ENCODE data around the gene RDH16. TPM values are rescaled to one million over a fixed set of nuclear protein-coding genes. Genes with fewer than 3 reads are reported as not detected.
"Not testable (repeated sequence)": the region's sequence is repeated elsewhere in the genome, so short reads cannot be mapped to it uniquely, and the experiment has no call there.

The RDH16 gene
- total RNA-seq, 1 experiment from 2014 or later = 0.06 TPM

DNA sequence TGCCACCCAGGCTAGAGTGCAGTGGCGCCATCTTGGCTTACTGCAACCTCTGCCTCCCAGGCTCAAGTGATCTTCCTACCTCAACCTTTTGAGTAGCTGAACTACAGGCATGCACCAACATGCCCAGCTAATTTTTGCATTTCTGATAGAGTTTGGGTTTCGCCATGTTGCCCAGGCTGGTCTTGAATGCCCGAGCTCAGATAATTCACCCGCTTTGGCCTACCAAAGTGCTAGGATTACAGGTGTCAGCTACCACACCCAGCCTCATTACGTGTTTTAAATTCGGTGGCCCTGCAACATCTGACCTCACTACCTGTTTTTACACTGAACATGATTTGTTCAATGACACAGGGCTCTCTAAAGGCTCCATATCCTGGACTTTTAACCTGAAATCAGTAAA lies 22.9 kb upstream of the RDH16 start:
- no peaks in the 10 kb centered on the region for H3K4me1 ChIP-seq
- no peaks in the 10 kb centered on the region for H3K36me3 ChIP-seq
- no peak overlapping the region for H3K27ac ChIP-seq
- H3K27me3 ChIP-seq = no peaks in the 10 kb centered on the region; the same call in 1 of the 2 replicates
- no peaks in the 10 kb centered on the region for H3K9me3 ChIP-seq (replicated peaks)
- no peak for DNase-seq
- no peak overlapping the region for H3K4me3 ChIP-seq

- Histone ChIP-seq H3K9me3 (replicated peaks) (no peaks in the 10 kb centered on the region), H3K4me3 (no peak overlapping the region), H3K27me3 (no peaks in the 10 kb centered on the region; the same call in 1 of the 2 replicates), H3K36me3 (no peaks in the 10 kb centered on the region), H3K27ac (no peak overlapping the region), H3K4me1 (no peaks in the 10 kb centered on the region)
- no peak for DNase-seq
Measured at GRCh38 chr12:56979628-56980027, 22.2 kb upstream of the RDH16 start.

DNA sequence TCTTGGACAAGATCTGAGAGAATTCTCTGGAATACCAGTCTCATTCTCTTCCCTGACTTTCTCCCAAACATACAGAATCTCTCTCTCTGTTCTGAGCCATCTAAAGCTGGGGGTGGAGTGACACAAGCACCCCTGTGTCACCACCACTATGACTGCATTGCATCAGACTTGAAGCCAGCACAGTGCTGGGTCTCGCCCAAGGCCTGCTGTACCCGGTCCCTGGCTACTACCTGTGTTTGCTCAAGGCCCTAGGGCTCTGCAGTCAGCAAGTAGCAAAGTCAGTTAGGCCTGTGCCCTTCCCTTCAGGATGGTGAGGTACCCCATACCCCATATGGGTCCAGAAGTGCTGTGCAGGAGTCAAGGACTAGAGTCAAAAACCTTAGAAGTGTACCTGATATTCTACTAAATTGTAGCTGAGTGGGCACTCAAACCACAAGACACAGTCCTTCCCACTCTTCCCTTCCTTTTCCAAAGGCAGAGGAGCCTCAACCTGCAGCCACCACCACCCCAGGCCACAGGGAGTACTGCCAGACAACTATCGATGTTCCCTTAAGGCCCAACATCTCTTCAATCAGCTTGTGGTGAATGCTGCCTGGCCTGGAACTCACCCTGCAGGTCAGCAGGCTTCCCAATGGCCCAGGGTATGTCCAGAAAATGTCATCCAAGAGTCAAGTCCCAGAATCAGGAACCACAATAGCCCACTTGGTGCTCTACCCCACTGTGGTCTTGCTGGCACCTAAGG lies 21.2 kb upstream of the RDH16 start:
- H3K9me3 ChIP-seq (replicated peaks) = no peaks in the 10 kb centered on the region
- DNase-seq = no peak
- no peak overlapping the region for H3K4me3 ChIP-seq
- no peak overlapping the region for H3K27ac ChIP-seq
- no peaks in the 10 kb centered on the region for H3K36me3 ChIP-seq
- no peaks in the 10 kb centered on the region for H3K4me1 ChIP-seq
- H3K27me3 ChIP-seq = no peaks in the 10 kb centered on the region; the same call in 1 of the 2 replicates

DNA sequence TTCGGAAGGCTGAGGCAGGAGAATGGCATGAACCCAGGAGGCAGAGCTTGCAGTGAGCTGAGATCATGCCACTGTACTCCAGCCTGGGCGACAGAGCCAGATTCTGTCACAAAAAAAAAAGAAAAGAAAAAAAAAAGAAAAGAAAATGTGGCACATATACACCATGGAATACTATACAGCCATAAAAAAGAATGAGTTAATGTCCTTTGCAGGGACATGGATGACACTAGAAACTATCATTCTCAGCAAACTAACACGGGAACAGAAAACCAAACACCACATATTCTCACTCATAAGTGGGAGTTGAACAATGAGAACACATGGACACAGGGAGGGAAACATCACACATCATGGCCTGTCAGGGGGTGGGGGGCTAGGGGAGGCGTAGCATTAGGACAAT lies 20.0 kb upstream of the RDH16 start:
- not testable (repeated sequence) for H3K4me1 ChIP-seq; H3K4me3 ChIP-seq; H3K9me3 ChIP-seq (replicated peaks); H3K27me3 ChIP-seq; H3K36me3 ChIP-seq; DNase-seq; H3K27ac ChIP-seq

GRCh38 chr12:56974224-56974623 lies 16.8 kb upstream of the RDH16 start:
- H3K27ac ChIP-seq; H3K4me3 ChIP-seq; DNase-seq; H3K36me3 ChIP-seq; H3K27me3 ChIP-seq; H3K9me3 ChIP-seq (replicated peaks); H3K4me1 ChIP-seq: not testable (repeated sequence)

DNA sequence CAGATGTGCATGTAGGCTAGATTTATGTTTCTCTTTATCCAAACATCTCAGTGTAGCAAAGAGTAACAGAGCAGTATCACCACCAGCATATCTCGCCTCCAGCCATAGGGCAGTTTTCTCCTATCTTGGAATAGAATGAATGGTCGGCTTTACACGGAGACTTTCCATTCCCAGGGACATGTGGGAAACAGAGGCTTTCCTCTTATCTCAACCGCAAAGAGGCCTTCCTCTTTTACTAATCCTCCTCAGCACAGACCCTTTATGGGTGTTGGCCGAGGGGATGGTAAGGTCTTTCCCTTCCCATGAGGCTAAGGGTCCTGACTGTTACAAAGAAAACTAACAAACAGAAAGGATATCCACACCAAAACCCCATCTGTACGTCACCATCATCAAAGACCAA lies 11.5 kb upstream of the RDH16 start:
- not testable (repeated sequence) for H3K27me3 ChIP-seq; H3K9me3 ChIP-seq (replicated peaks); H3K27ac ChIP-seq; H3K4me3 ChIP-seq; H3K36me3 ChIP-seq; DNase-seq; H3K4me1 ChIP-seq

DNA sequence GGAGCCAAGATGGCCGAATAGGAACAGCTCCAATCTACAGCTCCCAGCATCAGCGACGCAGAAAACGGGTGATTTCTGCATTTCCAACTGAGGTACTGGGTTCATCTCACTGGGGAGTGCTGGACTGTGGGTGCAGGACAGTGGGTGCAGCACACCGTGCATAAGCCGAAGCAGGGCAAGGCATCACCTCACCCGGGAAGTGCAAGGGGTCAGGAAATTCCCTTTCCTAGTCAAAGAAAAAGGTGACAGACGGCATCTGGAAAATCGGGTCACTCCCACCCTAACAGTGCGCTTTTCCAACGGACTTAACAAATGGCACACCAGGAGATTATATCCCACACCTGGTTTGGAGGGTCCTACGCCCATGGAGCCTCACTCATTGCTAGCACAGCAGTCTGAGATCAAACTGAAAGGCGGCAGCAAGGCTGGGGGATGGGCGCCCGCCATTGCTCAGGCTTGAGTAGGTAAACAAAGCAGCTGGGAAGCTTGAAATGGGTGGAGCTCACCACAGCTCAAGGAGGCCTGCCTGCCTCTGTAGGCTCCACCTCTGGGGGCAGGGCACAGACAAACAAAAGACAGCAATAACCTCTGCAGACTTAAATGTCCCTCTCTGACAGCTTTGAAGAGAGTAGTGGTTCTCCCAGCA lies 8.7 kb upstream of the RDH16 start:
- H3K27ac ChIP-seq; H3K4me1 ChIP-seq; H3K36me3 ChIP-seq; H3K27me3 ChIP-seq; H3K9me3 ChIP-seq (replicated peaks); H3K4me3 ChIP-seq; DNase-seq: not testable (repeated sequence)

DNA sequence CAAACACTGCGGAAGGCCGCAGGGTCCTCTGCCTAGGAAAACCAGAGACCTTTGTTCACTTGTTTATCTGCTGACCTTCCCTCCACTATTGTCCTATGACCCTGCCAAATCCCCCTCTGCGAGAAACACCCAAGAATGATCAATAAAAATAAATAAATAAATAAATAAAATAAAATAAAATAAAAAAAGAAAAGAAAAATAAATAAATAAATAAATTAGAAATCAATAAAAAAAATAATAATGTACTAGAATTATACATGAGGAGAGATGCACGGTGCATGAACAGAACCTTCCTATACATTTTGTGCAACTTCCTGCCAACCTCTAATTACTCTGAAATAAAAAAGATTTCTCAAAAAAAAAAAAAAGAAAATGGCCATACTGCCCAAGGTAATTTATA lies 7.7 kb upstream of the RDH16 start:
- H3K4me3 ChIP-seq; H3K4me1 ChIP-seq; H3K9me3 ChIP-seq (replicated peaks); H3K27me3 ChIP-seq; H3K36me3 ChIP-seq; DNase-seq; H3K27ac ChIP-seq: not testable (repeated sequence)

DNA sequence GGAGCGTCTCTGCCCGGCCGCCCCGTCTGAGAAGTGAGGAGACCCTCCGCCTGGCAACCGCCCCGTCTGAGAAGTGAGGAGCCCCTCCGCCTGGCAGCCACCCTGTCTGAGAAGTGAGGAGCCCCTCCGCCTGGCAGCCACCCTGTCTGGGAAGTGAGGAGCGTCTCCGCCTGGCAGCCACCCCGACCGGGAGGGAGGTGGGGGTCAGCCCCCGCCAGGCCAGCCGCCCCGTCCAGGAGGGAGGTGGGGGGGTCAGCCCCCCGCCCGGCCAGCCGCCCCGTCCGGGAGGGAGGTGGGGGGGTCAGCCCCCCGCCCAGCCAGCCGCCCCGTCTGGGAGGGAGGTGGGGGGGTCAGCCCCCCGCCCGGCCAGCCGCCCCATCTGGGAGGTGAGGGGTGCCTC lies 6.1 kb upstream of the RDH16 start:
- DNase-seq; H3K27ac ChIP-seq; H3K4me1 ChIP-seq; H3K4me3 ChIP-seq; H3K27me3 ChIP-seq; H3K9me3 ChIP-seq (replicated peaks); H3K36me3 ChIP-seq: not testable (repeated sequence)

DNA sequence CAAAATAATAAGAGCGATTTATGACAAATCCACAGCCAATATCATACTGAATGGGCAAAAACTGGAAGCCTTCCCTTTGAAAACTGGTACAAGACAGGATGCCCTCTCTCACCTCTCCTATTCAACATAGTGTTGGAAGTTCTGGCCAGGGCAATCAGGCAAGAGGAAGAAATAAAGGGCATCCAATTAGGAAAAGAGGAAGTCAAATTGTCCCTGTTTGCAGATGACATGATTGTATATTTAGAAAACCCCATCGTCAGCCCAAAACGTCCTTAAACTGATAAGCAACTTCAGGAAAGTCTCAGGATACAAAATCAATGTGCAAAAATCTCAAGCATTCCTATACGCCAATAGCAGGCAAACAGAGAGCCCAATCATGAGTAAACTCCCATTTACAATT lies 4.8 kb upstream of the RDH16 start:
- not testable (repeated sequence) for H3K9me3 ChIP-seq (replicated peaks); DNase-seq; H3K27ac ChIP-seq; H3K27me3 ChIP-seq; H3K4me1 ChIP-seq; H3K36me3 ChIP-seq; H3K4me3 ChIP-seq

DNA sequence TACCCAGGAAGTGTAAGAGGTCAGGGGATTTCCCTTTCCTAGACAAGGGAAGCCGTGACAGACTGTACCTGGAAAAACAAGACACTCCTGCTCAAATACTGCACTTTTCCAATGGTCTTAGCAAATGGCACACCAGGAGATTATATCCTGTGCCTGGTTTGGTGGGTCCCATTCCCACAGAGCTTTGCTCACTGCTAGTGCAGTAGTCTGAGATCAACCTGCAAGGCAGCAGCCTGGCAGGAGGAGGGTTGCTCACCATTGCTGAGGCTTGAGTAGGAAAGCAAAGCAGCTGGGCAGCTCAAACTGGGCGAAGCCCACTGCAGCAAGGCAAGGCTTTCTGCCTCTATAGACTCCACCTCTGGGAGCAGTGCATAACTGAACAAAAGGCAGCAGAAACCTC lies 1.0 kb upstream of the RDH16 start:
- Histone ChIP-seq H3K4me3 (no peak overlapping the region), H3K27me3 (no peaks in the 10 kb centered on the region), H3K4me1 (no peaks in the 10 kb centered on the region), H3K9me3 (replicated peaks) (no peaks in the 10 kb centered on the region), H3K36me3 (no peaks in the 10 kb centered on the region), H3K27ac (no peak overlapping the region)
- DNase-seq = no peak

GRCh38 chr12:56955631-56956256 lies 1.7 kb downstream of the RDH16 start:
- H3K27ac ChIP-seq = no peak overlapping the region
- no peaks in the 10 kb centered on the region for H3K36me3 ChIP-seq
- H3K27me3 ChIP-seq = no peaks in the 10 kb centered on the region
- no peaks in the 10 kb centered on the region for H3K9me3 ChIP-seq (replicated peaks)
- no peak for DNase-seq
- no peaks in the 10 kb centered on the region for H3K4me1 ChIP-seq
- no peak overlapping the region for H3K4me3 ChIP-seq

- Histone ChIP-seq H3K9me3 (replicated peaks) (no peaks in the 10 kb centered on the region), H3K27me3 (no peaks in the 10 kb centered on the region), H3K36me3 (no peaks in the 10 kb centered on the region), H3K4me1 (no peaks in the 10 kb centered on the region), H3K4me3 (no peak overlapping the region), H3K27ac (no peak overlapping the region)
- no peak for DNase-seq
Measured at GRCh38 chr12:56954958-56955355, 2.5 kb downstream of the RDH16 start.

- H3K27me3 ChIP-seq = no peaks in the 10 kb centered on the region
- H3K36me3 ChIP-seq = no peaks in the 10 kb centered on the region
- H3K27ac ChIP-seq = no peak overlapping the region
- H3K4me3 ChIP-seq = no peak overlapping the region
- H3K4me1 ChIP-seq = no peaks in the 10 kb centered on the region
- no peaks in the 10 kb centered on the region for H3K9me3 ChIP-seq (replicated peaks)
- DNase-seq = no peak
Measured at GRCh38 chr12:56954057-56954957, 3.1 kb downstream of the RDH16 start.

DNA sequence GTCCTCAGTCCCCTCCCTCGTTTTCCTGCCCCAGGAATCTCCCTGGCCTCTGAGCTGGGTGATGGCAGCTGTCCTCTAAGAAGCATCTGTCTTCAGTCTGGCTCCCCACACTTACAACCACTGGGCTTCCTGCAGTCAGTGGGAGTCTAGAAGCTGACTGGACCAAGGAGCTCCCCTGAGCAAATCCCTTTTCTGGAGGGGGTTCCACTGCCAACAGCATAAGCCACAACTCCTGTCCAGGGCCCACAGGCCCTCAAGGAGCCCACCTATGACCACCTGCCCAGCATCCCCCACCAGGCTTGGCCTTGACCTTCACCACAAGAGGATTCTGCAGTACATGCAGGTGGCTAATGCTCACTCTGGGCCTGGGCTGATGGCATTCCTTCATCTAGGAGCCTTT lies 4.1 kb downstream of the RDH16 start:
- no peaks in the 10 kb centered on the region for H3K4me1 ChIP-seq
- H3K36me3 ChIP-seq = no peaks in the 10 kb centered on the region
- H3K27ac ChIP-seq = no peak overlapping the region
- H3K27me3 ChIP-seq = no peaks in the 10 kb centered on the region
- no peak for DNase-seq
- H3K9me3 ChIP-seq (replicated peaks) = no peaks in the 10 kb centered on the region
- no peak overlapping the region for H3K4me3 ChIP-seq
